Placental epithelial cell (primary cell): ENCODE data around the gene CCDC157. TPM values are rescaled to one million over a fixed set of nuclear protein-coding genes. Genes with fewer than 3 reads are reported as not detected.

ENCODE experiments used
- small RNA-seq: library from RNA; depleted of rRNA; stranded (forward); fragments of <200 nt; gene quantifications from one replicate; pipeline ENCODE3, GENCODE V24; 2012
- total RNA-seq: library from RNA; depleted of rRNA; stranded (reverse); fragments of >200 nt; gene quantifications from 2 replicates; pipeline ENCODE4 v1.2.3, GENCODE V29; 2012

CCDC157 gene
- total RNA-seq = 3.5 and 8.0 TPM in 2 replicates

DNA sequence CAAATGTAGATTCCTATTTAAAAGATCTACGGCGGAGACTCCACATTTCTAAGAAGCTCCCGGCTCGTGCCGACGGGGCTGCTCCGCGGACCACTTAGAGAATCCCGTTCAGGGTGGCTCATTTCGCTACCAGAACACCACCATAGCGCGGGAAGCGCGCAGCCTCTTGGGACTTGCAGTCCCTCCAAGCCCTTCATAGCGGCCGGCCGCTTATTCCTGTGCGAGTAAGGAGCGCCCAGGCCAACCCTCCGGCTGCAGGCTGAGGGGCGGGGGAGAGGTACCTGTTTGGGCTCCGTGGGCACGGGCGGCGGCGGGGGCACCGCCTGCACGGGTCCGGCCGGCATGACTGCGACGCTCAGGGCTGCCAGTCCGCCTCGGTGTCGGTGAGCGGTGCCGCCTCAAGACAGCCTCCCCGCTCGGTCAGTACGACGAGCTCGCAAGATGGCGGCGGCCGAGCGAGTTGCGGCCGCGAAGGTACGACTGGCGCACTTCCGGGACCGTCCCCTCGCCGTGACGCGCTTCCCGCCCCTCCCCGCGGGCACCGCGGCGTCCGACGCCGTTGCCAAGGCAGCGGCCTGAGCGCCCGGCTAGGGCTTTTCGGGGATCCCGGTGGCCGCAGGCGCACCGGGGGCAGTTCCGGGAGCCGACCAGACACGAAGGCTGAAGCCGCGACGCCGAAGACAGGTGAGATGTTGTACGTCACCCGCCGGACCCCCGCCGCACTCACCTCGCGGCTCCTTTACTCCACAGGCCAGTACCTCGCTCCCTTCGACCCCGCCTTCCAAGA is at the start of gene CCDC157, which contains the start of gene SF3A1:
CCDC157 (plus strand) TSS at position 559 of the 787 bp plus-strand sequence. CDS start 8,994 bp downstream, outside the sequence.
SF3A1 (minus strand) TSS at position 446 of the 787 bp plus-strand sequence; CDS start at position 344, 102 bp downstream.

DNA sequence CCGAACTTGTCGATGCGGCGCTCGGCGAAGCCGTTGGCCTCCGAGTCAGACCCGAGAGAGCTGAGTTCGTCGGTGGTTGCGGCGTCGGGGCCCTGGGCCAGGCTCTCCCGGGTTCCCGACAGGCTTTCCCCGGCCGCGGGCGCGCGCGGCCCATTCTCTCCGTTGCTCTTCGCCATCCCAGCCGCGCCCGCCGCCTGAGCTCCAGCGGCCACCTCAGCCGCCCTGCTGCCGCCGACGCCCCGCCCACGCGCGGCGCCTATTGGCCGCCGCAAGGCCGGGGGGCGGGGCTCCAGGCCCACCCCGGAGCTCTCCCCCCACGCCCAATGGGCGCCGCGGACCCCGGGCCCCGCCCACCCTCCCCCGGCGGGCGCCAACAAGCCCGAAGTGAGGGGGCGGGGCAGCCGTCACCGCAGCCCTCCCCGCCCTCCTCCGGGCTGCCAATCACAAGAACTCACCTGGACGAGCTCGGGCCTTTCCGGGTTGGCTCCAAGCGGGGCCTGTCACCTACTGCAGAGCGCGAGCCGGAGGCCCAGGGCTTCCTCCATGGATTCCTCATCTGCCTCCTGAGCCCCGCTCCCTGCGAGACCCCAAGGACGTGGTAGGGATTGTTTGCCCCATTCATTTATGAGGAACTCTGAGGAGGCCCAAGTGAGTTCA is 30.0 kb upstream of the CCDC157 start, which contains the start of gene TBC1D10A:
TBC1D10A (minus strand) TSS at position 236 of the 657 bp plus-strand sequence; CDS start at position 176, 60 bp downstream.

DNA sequence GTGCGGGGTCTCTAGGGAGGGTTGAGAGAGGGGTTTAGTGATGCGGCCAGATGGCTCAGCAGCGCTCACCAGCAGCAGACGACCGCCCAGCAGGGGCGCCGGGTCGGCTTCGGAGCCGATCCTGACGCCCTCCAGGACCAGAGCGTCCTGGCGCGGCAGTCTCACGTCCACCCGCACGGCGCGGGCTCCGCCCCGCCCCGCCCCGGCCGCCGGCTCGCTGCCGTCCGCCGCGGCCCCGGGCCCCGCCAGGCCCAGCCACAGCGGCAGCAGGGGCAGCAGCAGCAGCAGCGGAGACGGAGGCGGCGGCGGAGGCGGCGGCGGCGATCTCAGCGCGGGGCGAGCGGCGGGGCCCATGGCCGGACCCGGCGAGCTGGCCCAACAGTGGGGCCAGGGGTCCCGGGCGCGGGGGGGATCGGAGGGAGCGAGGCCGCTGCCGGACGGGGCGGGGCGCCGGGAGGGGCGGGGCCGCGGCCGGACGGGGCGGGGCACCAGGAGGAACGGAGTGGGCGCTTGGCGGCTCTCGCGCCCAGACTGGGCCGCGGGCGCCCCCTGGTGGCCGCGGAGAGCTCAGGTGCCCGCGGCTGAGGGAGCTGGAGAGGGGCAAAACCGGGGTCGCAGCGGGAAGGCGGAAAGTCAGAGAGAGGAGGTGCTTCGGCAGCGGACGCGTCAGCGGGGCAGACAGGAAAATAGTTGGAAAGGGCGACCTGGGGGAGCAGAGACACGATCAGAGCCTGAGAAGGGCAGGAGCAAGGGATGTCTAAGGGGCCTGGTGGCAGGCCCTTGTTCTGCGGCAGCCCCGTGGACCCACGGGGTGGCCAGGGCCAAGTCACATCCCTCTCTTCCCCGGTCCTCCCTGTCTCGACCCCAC is 30.4 kb downstream of the CCDC157 start, which contains the start of gene RNF215:
RNF215 (minus strand) TSS at position 452 of the 868 bp plus-strand sequence; CDS start at position 354, 98 bp downstream.

DNA sequence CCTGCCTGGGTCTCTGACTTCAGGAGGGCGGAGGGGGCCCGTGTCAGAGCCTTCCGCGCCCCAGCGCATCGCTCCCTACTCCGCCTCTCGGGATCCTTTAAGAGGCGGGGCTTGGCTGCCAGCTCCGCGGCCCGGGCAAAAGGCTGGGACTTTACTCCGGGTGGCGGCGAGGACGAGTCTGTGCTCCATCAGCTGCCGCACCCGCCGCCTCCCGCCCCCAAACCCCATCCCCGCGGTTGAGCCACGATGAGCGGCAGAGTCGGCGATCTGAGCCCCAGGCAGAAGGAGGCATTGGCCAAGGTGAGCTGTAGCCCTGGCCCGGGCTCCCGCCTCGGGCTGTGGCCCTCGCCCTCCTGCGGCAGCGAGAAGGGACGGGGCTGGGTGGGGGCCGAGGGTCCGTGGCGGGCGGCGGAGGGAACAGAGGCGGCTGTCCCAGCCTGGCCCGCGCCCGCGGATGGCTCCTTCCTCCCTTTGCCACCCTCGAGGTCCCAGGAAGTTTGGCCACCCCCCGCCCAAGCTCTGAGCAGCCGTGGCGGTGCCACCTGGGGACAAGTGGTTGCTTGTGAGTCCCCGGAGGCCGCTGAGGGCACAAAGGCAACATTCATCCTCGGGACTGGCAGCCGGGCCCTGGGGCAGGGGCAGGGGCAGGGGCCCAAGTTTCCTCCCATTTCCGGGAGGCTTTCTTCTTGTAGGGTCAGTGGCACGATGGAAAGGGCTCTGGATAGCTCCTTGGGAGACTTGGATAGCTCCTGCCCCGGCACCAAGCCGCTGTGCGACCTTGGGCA is 40.3 kb downstream of the CCDC157 start, which contains the start of gene SEC14L2:
SEC14L2 (plus strand) TSS at position 148 of the 785 bp plus-strand sequence; CDS start at position 247, 99 bp downstream.

DNA sequence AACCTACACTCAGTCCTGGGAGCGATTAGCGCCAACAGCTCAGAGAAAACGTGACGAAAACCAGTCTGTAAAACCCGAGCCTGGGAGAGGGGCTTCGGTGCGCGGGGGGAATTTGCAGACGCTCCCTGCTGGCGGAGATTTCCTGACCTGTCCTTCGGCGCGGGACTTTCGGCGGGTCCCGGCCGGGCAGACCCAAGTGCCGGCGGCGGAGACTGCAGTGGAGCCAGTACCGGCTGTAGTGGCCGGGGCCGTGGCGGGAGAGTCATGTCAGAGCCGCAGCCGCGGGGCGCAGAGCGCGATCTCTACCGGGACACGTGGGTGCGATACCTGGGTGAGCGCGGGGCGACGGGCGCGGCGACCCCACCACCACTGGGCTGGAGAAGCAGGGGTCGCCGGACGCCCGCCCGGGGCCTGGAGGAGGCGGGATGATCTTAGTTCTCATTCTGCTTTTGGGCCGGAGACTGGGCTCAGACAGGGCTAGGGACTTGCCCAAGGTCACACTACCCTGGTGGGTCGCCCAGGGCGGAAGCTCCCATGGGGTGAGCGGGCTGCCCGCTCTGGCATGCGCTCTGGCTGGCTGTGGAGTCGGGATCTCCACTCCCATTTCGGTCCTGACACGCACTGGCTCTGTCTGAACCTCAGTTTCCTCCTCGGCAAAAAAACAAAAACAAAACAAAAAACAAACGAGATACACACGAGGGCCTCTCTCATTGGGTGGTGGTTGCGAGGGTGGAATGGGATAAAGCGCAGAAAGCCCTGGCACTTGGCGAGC is 69.0 kb downstream of the CCDC157 start, which contains the start of gene MTFP1:
MTFP1 (plus strand) TSS at position 153 of the 772 bp plus-strand sequence; CDS start at position 265, 112 bp downstream.

Small RNA genes within 50 kb of the gene (small RNA-seq; reads per million reads assigned to genes)
- gene AC004832.3 (not detected), gene RNU6-564P (not detected)

Other genes with a start within 250 kb of the CCDC157 start
- 0.22 TPM in 1 of 2 replicates, not detected in the other for gene LIF, start 110.2 kb upstream of the CCDC157 start, total RNA-seq
- not detected in 2 replicates for gene OSM, start 90.2 kb upstream of the CCDC157 start, total RNA-seq
- 44.0 and 89.5 TPM in 2 replicates for gene CASTOR1, start 67.5 kb upstream of the CCDC157 start, total RNA-seq
- 66.3 and 83.1 TPM in 2 replicates for gene TBC1D10A, start 30.1 kb upstream of the CCDC157 start, total RNA-seq
- gene SF3A1, start 113 bp upstream of the CCDC157 start, total RNA-seq = 36.5 and 75.8 TPM in 2 replicates
- gene RNF215, start 30.4 kb downstream of the CCDC157 start, total RNA-seq = 21.6 and 23.4 TPM in 2 replicates
- gene SEC14L2, start 40.0 kb downstream of the CCDC157 start, total RNA-seq = 34.9 and 36.1 TPM in 2 replicates
- 7.1 and 22.7 TPM in 2 replicates for gene MTFP1, start 68.8 kb downstream of the CCDC157 start, total RNA-seq
- not detected in 2 replicates for gene SEC14L3, start 115.0 kb downstream of the CCDC157 start, total RNA-seq
- gene SEC14L4, start 148.7 kb downstream of the CCDC157 start, total RNA-seq = not detected in 2 replicates
- gene SEC14L6, start 189.7 kb downstream of the CCDC157 start, total RNA-seq = not detected in 2 replicates
- 0.39 and 1.3 TPM in 2 replicates for gene GAL3ST1, start 217.7 kb downstream of the CCDC157 start, total RNA-seq
- 45.1 and 47.9 TPM in 2 replicates for gene PES1, start 234.9 kb downstream of the CCDC157 start, total RNA-seq